KMS-11 (cell line): Measurements from ENCODE around the gene SLCO4A1.
"Not testable (repeated sequence)": the region's sequence is repeated elsewhere in the genome, so short reads cannot be mapped to it uniquely, and the experiment has no call there.

Experiments used
- H2AFZ ChIP-seq: fragments of 200-600 bp; sonication (generic); 2 replicates; pipeline ENCODE4 v1.6.1; 2016; ENCODE audit warnings: antibody characterized with exemption, mixed run types, low read depth
- H3K27ac ChIP-seq: fragments of 200-600 bp; sonication (generic); 2 replicates; pipeline ENCODE4 v1.6.1; 2016; ENCODE audit warnings: mild to moderate bottlenecking, mixed run types
- H3K27me3 ChIP-seq: fragments of 200-600 bp; sonication (generic); 2 replicates; pipeline ENCODE4 v1.6.1; 2017; ENCODE audit warnings: mild to moderate bottlenecking, low read depth, mixed run types, moderate library complexity; ENCODE audit not compliant: insufficient read depth
- H3K36me3 ChIP-seq: fragments of 200-600 bp; sonication (generic); 2 replicates; pipeline ENCODE4 v1.6.1; 2017; ENCODE audit warnings: mild to moderate bottlenecking, mixed run types; ENCODE audit not compliant: insufficient read depth
- H3K4me1 ChIP-seq: fragments of 200-600 bp; sonication (generic); 2 replicates; pipeline ENCODE4 v1.6.1; 2016; ENCODE audit warnings: mild to moderate bottlenecking, low read depth, mixed run types; ENCODE audit not compliant: poor library complexity, severe bottlenecking
- H3K4me2 ChIP-seq: fragments of 200-600 bp; sonication (generic); 2 replicates; pipeline ENCODE4 v1.7.0; 2016; ENCODE audit warnings: mild to moderate bottlenecking, mixed run types
- H3K4me3 ChIP-seq: fragments of 200-600 bp; sonication (generic); IDR thresholded peaks from 2 replicates; pipeline ENCODE4 v1.6.1; 2017; ENCODE audit warnings: low read depth, low read length, mixed read lengths; ENCODE audit not compliant: insufficient read depth
- H3K79me2 ChIP-seq: fragments of 200-600 bp; sonication (generic); 2 replicates; pipeline ENCODE4 v1.6.1; 2016; ENCODE audit warnings: low read depth, mixed run types; ENCODE audit not compliant: insufficient read depth
- H3K9ac ChIP-seq: fragments of 200-600 bp; sonication (generic); 2 replicates; pipeline ENCODE4 v1.6.1; 2016; ENCODE audit warnings: mild to moderate bottlenecking, mixed run types
- H4K20me1 ChIP-seq: fragments of 200-600 bp; sonication (generic); 2 replicates; pipeline ENCODE4 v1.6.1; 2016; ENCODE audit warnings: mild to moderate bottlenecking, mixed run types; ENCODE audit not compliant: insufficient read depth
- TF ChIP-seq, protein P1 (sequence below): fragments of 200-600 bp; sonication (generic); conservative IDR thresholded peaks from 2 replicates; pipeline ENCODE4 v1.6.1; 2017; ENCODE audit warnings: low read depth, mild to moderate bottlenecking, antibody characterized with exemption, low read length, moderate library complexity, mixed read lengths

The SLCO4A1 gene

DNA sequence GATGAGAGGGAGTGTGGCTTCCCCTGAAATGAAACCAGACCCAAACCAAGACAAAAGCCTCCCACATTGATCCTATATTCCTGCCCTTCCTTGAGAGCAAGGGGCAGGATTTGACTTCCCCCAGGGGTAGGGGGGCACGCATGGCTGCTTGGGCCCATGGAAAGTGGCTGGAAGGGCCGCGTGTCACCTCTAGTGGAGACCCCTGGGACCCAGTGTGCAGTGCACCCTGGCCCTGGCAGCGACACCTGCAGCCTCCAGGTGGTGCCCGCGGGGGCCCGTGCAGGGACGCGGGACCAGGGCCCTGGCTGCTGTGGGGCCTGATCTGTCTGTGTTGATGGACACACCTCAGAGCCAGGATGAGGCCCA, 18.0 kb upstream of the SLCO4A1 start:
- Histone ChIP-seq H3K4me3 (no peak overlapping the region), H3K36me3 (no peaks in the 10 kb centered on the region), H2AFZ (peak overlapping the region; percentile 84), H3K4me1 (peaks cover 7% of the 10 kb centered on the region), H3K79me2 (no peaks in the 10 kb centered on the region), H3K27me3 (peaks cover 22% of the 10 kb centered on the region), H3K9ac (no peak overlapping the region), H4K20me1 (no peaks in the 10 kb centered on the region), H3K4me2 (peak overlapping the region; percentile 81), H3K27ac (no peak overlapping the region)
- TF ChIP-seq, protein P1, sequence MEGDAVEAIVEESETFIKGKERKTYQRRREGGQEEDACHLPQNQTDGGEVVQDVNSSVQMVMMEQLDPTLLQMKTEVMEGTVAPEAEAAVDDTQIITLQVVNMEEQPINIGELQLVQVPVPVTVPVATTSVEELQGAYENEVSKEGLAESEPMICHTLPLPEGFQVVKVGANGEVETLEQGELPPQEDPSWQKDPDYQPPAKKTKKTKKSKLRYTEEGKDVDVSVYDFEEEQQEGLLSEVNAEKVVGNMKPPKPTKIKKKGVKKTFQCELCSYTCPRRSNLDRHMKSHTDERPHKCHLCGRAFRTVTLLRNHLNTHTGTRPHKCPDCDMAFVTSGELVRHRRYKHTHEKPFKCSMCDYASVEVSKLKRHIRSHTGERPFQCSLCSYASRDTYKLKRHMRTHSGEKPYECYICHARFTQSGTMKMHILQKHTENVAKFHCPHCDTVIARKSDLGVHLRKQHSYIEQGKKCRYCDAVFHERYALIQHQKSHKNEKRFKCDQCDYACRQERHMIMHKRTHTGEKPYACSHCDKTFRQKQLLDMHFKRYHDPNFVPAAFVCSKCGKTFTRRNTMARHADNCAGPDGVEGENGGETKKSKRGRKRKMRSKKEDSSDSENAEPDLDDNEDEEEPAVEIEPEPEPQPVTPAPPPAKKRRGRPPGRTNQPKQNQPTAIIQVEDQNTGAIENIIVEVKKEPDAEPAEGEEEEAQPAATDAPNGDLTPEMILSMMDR: peak; percentile 64

DNA sequence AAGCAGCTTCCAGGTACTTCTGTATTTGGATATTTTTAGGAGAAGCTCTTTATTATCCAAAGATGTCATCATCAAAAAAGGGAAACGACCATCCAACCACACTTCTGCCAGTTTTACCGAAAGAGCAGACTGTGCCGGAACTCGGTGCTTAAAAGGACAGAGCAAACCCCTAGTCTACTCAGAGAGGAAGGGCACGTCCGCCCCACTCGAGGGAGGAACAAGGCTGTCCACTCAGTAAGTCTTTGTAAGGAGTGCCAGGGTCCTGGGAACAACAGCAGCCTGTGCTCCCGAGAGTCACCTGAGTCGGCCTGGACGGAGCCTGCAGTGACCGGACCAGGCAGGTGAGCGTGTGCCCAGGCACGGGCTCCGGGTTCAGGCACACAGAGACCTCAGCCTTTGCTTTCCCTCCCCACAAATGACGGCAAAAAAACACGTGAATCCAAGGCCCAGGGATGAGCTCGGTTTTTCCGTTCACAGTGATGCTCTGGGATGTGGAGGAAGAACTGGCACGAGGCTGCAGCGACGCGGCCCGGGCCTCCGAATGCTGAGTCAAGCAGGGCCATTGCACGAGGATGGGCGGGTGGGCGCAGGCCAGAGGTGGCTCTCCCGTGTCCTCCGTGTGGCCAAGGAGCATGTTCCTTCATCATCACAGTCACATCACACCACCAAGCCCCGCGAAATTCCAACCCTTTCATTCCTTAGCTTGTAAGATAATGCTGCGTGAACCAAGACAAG, 17.4 kb upstream of the SLCO4A1 start:
- Histone ChIP-seq H3K79me2 (no peaks in the 10 kb centered on the region), H3K4me3 (no peak overlapping the region), H3K27ac (no peak overlapping the region), H2AFZ (peak overlapping the region; percentile 84), H4K20me1 (no peaks in the 10 kb centered on the region), H3K4me1 (peaks cover 7% of the 10 kb centered on the region), H3K36me3 (no peaks in the 10 kb centered on the region), H3K27me3 (peaks cover 27% of the 10 kb centered on the region), H3K4me2 (peak overlapping the region; percentile 81; the same call in 1 of the 2 replicates), H3K9ac (no peak overlapping the region)
- TF ChIP-seq, protein P1: no peak

DNA sequence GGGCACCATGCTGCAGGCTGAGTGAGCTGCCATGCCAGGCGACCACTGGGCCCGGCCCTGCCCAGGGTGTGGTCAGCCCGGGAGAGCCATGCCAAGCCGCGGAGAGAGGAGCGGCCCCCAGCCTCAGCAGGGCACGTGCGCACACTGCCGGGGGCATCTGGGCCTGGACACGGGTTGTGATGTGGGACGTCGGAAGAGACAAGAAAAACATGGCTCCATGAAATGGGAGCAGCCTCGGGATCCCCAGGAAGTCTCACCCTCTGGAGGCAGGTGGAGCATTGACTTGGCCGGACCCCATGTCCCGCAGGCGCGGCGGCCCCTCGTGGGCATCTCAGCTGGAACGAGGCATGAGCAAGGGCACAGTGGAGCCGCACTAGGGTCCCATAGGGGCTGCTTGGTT, 16.8 kb upstream of the SLCO4A1 start:
- no peak overlapping the region for H3K27ac ChIP-seq
- TF ChIP-seq, protein P1: no peak
- H3K4me1 ChIP-seq: peaks cover 7% of the 10 kb centered on the region

DNA sequence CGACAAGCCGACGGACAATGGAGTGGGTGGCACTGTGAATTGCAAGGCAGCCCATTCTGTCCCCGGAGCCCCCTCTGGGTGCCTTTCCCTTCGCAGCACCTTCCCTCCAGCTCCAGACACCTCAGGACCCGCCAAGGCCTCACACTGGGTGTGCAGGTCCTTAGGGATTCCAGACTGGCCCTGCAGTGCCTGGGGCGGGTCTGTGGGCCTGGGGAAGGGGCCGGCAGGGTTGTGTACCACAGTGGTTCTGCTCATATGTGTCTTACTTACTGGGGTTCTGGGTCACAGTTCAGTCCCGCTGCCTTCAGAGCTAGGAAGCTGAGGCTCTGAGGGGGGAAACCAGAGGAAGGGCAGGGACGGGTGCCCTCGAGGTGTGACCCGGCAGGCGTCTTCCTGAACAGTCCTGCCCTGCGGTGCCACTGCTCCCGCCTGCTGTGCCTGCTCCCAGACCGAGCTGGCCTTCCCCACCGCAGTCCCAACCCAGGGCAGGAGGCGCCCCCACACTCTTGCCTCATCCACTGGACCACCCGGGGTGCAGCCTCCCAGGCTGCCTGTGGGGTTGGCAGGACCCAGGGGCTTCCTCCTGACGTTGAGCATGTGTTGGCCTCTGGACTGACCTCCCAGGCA, 16.3 kb upstream of the SLCO4A1 start:
- Histone ChIP-seq H3K4me2 (no peak overlapping the region), H3K4me1 (peaks cover 7% of the 10 kb centered on the region), H4K20me1 (no peaks in the 10 kb centered on the region), H3K4me3 (no peak overlapping the region), H3K27ac (no peak overlapping the region), H3K36me3 (no peaks in the 10 kb centered on the region), H3K9ac (no peak overlapping the region), H2AFZ (no peak overlapping the region), H3K79me2 (no peaks in the 10 kb centered on the region), H3K27me3 (peaks cover 39% of the 10 kb centered on the region)
- TF ChIP-seq, protein P1: no peak

More for the DNA sequence above, 16.8 kb upstream of the SLCO4A1 start:
- H4K20me1 ChIP-seq: no peaks in the 10 kb centered on the region
- no peaks in the 10 kb centered on the region for H3K36me3 ChIP-seq
- H3K79me2 ChIP-seq: no peaks in the 10 kb centered on the region
- no peak overlapping the region for H3K4me3 ChIP-seq
- H2AFZ ChIP-seq: no peak overlapping the region
- H3K9ac ChIP-seq: no peak overlapping the region
- H3K27me3 ChIP-seq: peaks cover 34% of the 10 kb centered on the region
- no peak overlapping the region for H3K4me2 ChIP-seq

DNA sequence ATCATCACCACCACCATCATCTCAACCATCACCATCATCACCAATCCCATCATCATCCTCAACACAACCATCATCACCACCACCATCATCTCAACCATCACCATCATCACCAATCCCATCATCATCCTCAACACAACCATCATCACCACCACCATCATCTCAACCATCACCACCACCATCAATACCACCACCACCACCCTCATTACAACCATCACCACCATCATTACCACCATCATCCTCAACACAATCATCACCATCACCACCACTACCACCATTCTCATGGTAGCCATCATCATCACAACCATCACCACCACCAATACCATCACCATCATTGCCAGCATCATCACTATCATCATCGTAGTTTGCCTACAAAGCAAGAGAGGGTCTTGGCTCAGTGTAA, 14.9 kb upstream of the SLCO4A1 start:
- peaks cover 37% of the 10 kb centered on the region for H3K27me3 ChIP-seq
- not testable (repeated sequence) for H3K9ac ChIP-seq, H2AFZ ChIP-seq, H3K79me2 ChIP-seq, H3K4me3 ChIP-seq, H3K36me3 ChIP-seq, H3K27ac ChIP-seq, H3K4me1 ChIP-seq, H4K20me1 ChIP-seq, H3K4me2 ChIP-seq
